HepG2 (cell line): Measurements from ENCODE around the gene BAZ1A. TPM values are rescaled to one million over a fixed set of nuclear protein-coding genes. Genes with fewer than 3 reads are reported as not detected.

Experiments used
- CEBPG ChIP-seq: IDR thresholded peaks from 2 replicates; pipeline ENCODE4 v1.6.1; 2016
- CERS6 ChIP-seq: sonication (generic); formaldehyde crosslinking; IDR thresholded peaks from 2 replicates; pipeline ENCODE4 v1.5.0; 2020; ENCODE audit warnings: missing genetic modification reagents
- E2F1 ChIP-seq: sonication (generic); formaldehyde crosslinking; IDR thresholded peaks from 2 replicates; pipeline ENCODE4 v1.5.0; 2020; ENCODE audit warnings: missing genetic modification reagents
- FOXK1 ChIP-seq: sonication (generic); formaldehyde crosslinking; IDR thresholded peaks from 2 replicates; pipeline ENCODE4 v1.4.0; 2020; ENCODE audit warnings: low read depth, missing genetic modification reagents, borderline replicate concordance
- NR2F6 ChIP-seq, 2 experiments: IDR thresholded peaks; 2 replicates each; pipeline ENCODE4 v1.6.1; 2016; ENCODE audit warnings: antibody characterized with exemption in 1 of 2, mild to moderate bottlenecking in 1 of 2
- SIX4 ChIP-seq: sonication (generic); formaldehyde crosslinking; IDR thresholded peaks from 2 replicates; pipeline ENCODE4 v1.4.0; 2020; ENCODE audit warnings: missing genetic modification reagents
- SRSF4 ChIP-seq: fragments of 200-400 bp; formaldehyde crosslinking; IDR thresholded peaks from one replicate; pipeline ENCODE4 v1.6.1; 2018; ENCODE audit warnings: mild to moderate bottlenecking, low read depth, low read length, moderate library complexity; ENCODE audit not compliant: poor library complexity, severe bottlenecking
- THYN1 ChIP-seq: sonication (generic); formaldehyde crosslinking; IDR thresholded peaks from 2 replicates; pipeline ENCODE4 v1.8.1; 2023; ENCODE audit warnings: low read depth, mild to moderate bottlenecking, moderate library complexity, missing genetic modification reagents, borderline replicate concordance
- ZBTB25 ChIP-seq: IDR thresholded peaks from 2 replicates; pipeline ENCODE4 v1.6.1; 2018; ENCODE audit warnings: missing genetic modification reagents
- ZFP37 ChIP-seq: sonication (generic); formaldehyde crosslinking; IDR thresholded peaks from 2 replicates; pipeline ENCODE4 v1.4.0; 2020; ENCODE audit warnings: missing genetic modification reagents, borderline replicate concordance
- ZMAT5 ChIP-seq: sonication (generic); formaldehyde crosslinking; IDR thresholded peaks from 2 replicates; pipeline ENCODE4 v1.5.0; 2020; ENCODE audit warnings: mild to moderate bottlenecking, low read depth, missing genetic modification reagents, borderline replicate concordance
- ZNF232 ChIP-seq: sonication (generic); formaldehyde crosslinking; IDR thresholded peaks from 2 replicates; pipeline ENCODE4 v1.4.0; 2020; ENCODE audit warnings: missing genetic modification reagents, borderline replicate concordance
- ZNF260 ChIP-seq: sonication (generic); formaldehyde crosslinking; IDR thresholded peaks from 2 replicates; pipeline ENCODE4 v1.4.0; 2020; ENCODE audit warnings: missing genetic modification reagents, low read depth, mild to moderate bottlenecking, borderline replicate concordance
- ZNF614 ChIP-seq: IDR thresholded peaks from 2 replicates; pipeline ENCODE4 v1.6.1; 2018; ENCODE audit warnings: missing biosample characterization, missing genetic modification reagents, inconsistent platforms, borderline replicate concordance
- polyA plus RNA-seq, 8 experiments: library from polyadenylated mRNA; depleted of rRNA in 3 of 8; stranded (reverse) in 7 of 8; unstranded in 1 of 8; fragments of >200 nt; fragmentation: Illumina TruSeq in 4 of 8; extraction: Trizol in 4 of 8; gene quantifications; 2 replicates each; pipeline versions ENCODE4 v1.2.1 to v1.2.3, GENCODE V29; 2011 to 2016; ENCODE audit warnings: low read depth in 4 of 8, missing spikeins in 1 of 8, mixed read lengths in 1 of 8; ENCODE audit not compliant: insufficient read depth in 1 of 8
- total RNA-seq, 5 experiments: library from RNA; depleted of rRNA; stranded (reverse); fragments of >200 nt; fragmentation: Illumina TruSeq; extraction: Trizol; gene quantifications; 2 replicates each; pipeline ENCODE4 v1.2.3, GENCODE V29; 2016; ENCODE audit warnings: low read depth in 1 of 5
- TF ChIP-seq, protein P1 (sequence below): sonication (generic); formaldehyde crosslinking; IDR thresholded peaks from 2 replicates; pipeline ENCODE4 v1.9.0; 2021; ENCODE audit warnings: mild to moderate bottlenecking, missing genetic modification reagents
- TF ChIP-seq, protein P2 (sequence below): sonication (generic); formaldehyde crosslinking; IDR thresholded peaks from 2 replicates; pipeline ENCODE4 v1.4.0; 2020; ENCODE audit warnings: missing genetic modification reagents

Gene BAZ1A
- total and polyA plus RNA-seq, 2 of the 13 experiments (the other 11 are each of a cell fraction or from before 2014, with no cell fraction given), result 20.9 to 56.8 TPM

DNA sequence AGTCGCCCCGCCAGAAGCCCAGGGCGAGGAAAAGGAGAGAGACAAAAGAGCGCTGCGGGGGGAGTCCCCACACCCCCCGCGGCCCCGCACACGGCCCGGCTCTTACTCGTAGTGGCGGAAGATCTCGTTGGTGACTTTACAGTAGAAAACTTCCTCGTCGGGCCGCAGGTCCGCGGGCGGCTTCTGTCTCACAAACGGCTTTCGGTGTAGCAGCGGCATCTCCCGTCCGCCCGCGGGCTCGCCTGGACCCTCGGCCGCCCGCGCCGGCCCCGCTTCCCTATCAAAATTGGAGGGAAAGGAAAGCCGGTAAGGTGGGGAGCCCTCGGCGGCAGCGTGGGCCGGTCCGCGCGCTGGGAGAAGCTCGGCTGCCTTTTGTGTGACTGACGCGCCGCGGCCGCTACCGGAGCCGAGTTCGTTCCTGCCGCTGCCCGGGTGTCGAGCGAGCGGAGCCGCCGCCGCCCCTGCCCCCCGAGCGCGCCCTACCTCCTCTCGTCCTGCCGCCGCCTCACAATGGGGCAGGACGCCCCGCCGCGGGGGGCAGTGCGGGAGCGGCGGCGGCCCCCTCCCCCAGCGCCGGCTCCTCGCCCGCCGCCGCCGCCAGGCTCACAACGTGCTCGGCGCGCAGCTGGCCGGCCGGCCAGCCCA, 652 bp downstream of the BAZ1A start (continued):
- TF ChIP-seq, protein P1, sequence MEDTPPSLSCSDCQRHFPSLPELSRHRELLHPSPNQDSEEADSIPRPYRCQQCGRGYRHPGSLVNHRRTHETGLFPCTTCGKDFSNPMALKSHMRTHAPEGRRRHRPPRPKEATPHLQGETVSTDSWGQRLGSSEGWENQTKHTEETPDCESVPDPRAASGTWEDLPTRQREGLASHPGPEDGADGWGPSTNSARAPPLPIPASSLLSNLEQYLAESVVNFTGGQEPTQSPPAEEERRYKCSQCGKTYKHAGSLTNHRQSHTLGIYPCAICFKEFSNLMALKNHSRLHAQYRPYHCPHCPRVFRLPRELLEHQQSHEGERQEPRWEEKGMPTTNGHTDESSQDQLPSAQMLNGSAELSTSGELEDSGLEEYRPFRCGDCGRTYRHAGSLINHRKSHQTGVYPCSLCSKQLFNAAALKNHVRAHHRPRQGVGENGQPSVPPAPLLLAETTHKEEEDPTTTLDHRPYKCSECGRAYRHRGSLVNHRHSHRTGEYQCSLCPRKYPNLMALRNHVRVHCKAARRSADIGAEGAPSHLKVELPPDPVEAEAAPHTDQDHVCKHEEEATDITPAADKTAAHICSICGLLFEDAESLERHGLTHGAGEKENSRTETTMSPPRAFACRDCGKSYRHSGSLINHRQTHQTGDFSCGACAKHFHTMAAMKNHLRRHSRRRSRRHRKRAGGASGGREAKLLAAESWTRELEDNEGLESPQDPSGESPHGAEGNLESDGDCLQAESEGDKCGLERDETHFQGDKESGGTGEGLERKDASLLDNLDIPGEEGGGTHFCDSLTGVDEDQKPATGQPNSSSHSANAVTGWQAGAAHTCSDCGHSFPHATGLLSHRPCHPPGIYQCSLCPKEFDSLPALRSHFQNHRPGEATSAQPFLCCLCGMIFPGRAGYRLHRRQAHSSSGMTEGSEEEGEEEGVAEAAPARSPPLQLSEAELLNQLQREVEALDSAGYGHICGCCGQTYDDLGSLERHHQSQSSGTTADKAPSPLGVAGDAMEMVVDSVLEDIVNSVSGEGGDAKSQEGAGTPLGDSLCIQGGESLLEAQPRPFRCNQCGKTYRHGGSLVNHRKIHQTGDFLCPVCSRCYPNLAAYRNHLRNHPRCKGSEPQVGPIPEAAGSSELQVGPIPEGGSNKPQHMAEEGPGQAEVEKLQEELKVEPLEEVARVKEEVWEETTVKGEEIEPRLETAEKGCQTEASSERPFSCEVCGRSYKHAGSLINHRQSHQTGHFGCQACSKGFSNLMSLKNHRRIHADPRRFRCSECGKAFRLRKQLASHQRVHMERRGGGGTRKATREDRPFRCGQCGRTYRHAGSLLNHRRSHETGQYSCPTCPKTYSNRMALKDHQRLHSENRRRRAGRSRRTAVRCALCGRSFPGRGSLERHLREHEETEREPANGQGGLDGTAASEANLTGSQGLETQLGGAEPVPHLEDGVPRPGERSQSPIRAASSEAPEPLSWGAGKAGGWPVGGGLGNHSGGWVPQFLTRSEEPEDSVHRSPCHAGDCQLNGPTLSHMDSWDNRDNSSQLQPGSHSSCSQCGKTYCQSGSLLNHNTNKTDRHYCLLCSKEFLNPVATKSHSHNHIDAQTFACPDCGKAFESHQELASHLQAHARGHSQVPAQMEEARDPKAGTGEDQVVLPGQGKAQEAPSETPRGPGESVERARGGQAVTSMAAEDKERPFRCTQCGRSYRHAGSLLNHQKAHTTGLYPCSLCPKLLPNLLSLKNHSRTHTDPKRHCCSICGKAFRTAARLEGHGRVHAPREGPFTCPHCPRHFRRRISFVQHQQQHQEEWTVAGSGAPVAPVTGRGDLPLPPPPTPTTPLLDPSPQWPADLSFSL, result peak; percentile 81
- TF ChIP-seq, protein P2, sequence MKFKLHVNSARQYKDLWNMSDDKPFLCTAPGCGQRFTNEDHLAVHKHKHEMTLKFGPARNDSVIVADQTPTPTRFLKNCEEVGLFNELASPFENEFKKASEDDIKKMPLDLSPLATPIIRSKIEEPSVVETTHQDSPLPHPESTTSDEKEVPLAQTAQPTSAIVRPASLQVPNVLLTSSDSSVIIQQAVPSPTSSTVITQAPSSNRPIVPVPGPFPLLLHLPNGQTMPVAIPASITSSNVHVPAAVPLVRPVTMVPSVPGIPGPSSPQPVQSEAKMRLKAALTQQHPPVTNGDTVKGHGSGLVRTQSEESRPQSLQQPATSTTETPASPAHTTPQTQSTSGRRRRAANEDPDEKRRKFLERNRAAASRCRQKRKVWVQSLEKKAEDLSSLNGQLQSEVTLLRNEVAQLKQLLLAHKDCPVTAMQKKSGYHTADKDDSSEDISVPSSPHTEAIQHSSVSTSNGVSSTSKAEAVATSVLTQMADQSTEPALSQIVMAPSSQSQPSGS, result 0 out of 2 replicates have a peak, but pooled peaks have one; percentile 34
- peak; percentile 9; the same call in 1 of the 2 replicates for TF ChIP-seq ZNF614 (CRISPR knock-in tag)
- TF ChIP-seq ZMAT5 (CRISPR knock-in tag), result 0 out of 2 replicates have a peak, but pooled peaks have one; percentile 29
- TF ChIP-seq ZBTB25 (CRISPR knock-in tag), result peak; percentile 13; the same call in 1 of the 2 replicates
- 0 out of 2 replicates have a peak, but pooled peaks have one; percentile 25 for TF ChIP-seq SIX4 (CRISPR knock-in tag)
- TF ChIP-seq ZFP37 (CRISPR knock-in tag), result peak; percentile 67; the same call in 1 of the 2 replicates
- 0 out of 2 replicates have a peak, but pooled peaks have one; percentile 30 for TF ChIP-seq FOXK1
- TF ChIP-seq THYN1 (CRISPR knock-in tag), result 0 out of 2 replicates have a peak, but pooled peaks have one; percentile 5
- no peak for TF ChIP-seq ZNF260 (CRISPR knock-in tag)
- TF ChIP-seq NR2F6 (IDR thresholded peaks at IDR 0.05), result no peak
- TF ChIP-seq NR2F6 (CRISPR knock-in tag; IDR thresholded peaks at IDR 0.05), result no peak
- TF ChIP-seq CEBPG, result no peak
- TF ChIP-seq E2F1 (CRISPR knock-in tag), result 0 out of 2 replicates have a peak, but pooled peaks have one; percentile 2
- TF ChIP-seq SRSF4, result peak; percentile 46
- TF ChIP-seq ZNF232 (CRISPR knock-in tag), result peak; percentile 14; the same call in 1 of the 2 replicates
- no peak for TF ChIP-seq CERS6 (CRISPR knock-in tag)
